Upper lobe of left lung (tissue), 4 donors: ENCODE results near the gene CFAP43.

Source experiments
- CTCF ChIP-seq, 6 experiments: fragments of 450-650 bp in 4 of 6; fragments of 200-600 bp in 2 of 6; sonication (generic) in 2 of 6; IDR thresholded peaks; one replicate each; pipeline ENCODE4 v1.5.1; 2016 to 2019; ENCODE audit warnings: antibody characterized with exemption in 6 of 6
- EP300 ChIP-seq, 4 donors: sonication (generic); formaldehyde crosslinking; IDR thresholded peaks; one replicate each; pipeline ENCODE4 v1.5.1; 2017; ENCODE audit warnings: antibody characterized with exemption in 4 of 4, control low read depth in 2 of 4
- POLR2A ChIP-seq, 4 donors: fragments of 450-650 bp; IDR thresholded peaks; one replicate each; pipeline ENCODE4 v1.5.1; 2016 to 2017; ENCODE audit warnings: antibody characterized with exemption in 4 of 4, mild to moderate bottlenecking in 2 of 4
- POLR2AphosphoS5 ChIP-seq, 2 donors: sonication (generic); formaldehyde crosslinking; IDR thresholded peaks; one replicate each; pipeline ENCODE4 v1.5.1; 2017; ENCODE audit warnings: antibody characterized with exemption in 2 of 2

- TF ChIP-seq CTCF (IDR thresholded peaks at IDR 0.05): no peak
- no peak for TF ChIP-seq POLR2A (IDR thresholded peaks at IDR 0.05)
- no peak for TF ChIP-seq EP300 (IDR thresholded peaks at IDR 0.05)
- no peak for TF ChIP-seq POLR2AphosphoS5 (IDR thresholded peaks at IDR 0.05)
These were observed 41.9 kb upstream of the CFAP43 start for GRCh38 chr10:104273899-104274575.
